Astrocyte of the cerebellum (primary cell): ENCODE measurements around the gene PIP4P1.

Experiments used
- DNase-seq: peaks from one replicate; pipeline ENCODE4 v3.0.0-alpha.2; 2011; ENCODE audit warnings: low read depth
- H3K4me3 ChIP-seq: 2 replicates; pipeline ENCODE4 v1.5.1; 2011; ENCODE audit warnings: mild to moderate bottlenecking, low read depth, low read length, moderate library complexity
- CTCF ChIP-seq: IDR thresholded peaks from 2 replicates; pipeline ENCODE4 v1.5.1; 2012; ENCODE audit warnings: low read length, low read depth, moderate library complexity, mild to moderate bottlenecking; ENCODE audit errors: missing control alignments
- in situ Hi-C: cut with HindIII; loops from 2 replicates; pipeline ENCODE4 v1.10.0; 2017; ENCODE audit warnings: low sequenced_read_pairs

The PIP4P1 gene

GRCh38 chr14:20468764-20469241, 7.6 kb upstream of the PIP4P1 start:
- peak overlapping the region; percentile 87 for H3K4me3 ChIP-seq
- no peak for DNase-seq
- in situ Hi-C loops, result no loop called here
- no peak for TF ChIP-seq CTCF

GRCh38 chr14:20460458-20461224, 593 bp downstream of the PIP4P1 start:
- no peak for DNase-seq
- TF ChIP-seq CTCF, result no peak
- H3K4me3 ChIP-seq, result peak overlapping the region; percentile 91
- in situ Hi-C loops, result no loop called here

GRCh38 chr14:20458031-20458789, 3.0 kb downstream of the PIP4P1 start:
- in situ Hi-C loops, result no loop called here
- no peak overlapping the region for H3K4me3 ChIP-seq
- TF ChIP-seq CTCF, result no peak
- no peak for DNase-seq

- no peak for DNase-seq
- no peak overlapping the region for H3K4me3 ChIP-seq
- no peak for TF ChIP-seq CTCF
- in situ Hi-C loops, result no loop called here
Measured at GRCh38 chr14:20456971-20457370, 4.3 kb downstream of the PIP4P1 start.

GRCh38 chr14:20455355-20456300, 5.6 kb downstream of the PIP4P1 start:
- no peak for TF ChIP-seq CTCF
- peak overlapping the region; percentile 75 for H3K4me3 ChIP-seq
- in situ Hi-C loops, result no loop called here
- DNase-seq, result peak; percentile 68
